Breast epithelium (tissue), 3 donors: ENCODE measurements around the gene PYCR2.

Experiments
- CTCF ChIP-seq, 3 donors: fragments of 450-650 bp; IDR thresholded peaks; one replicate each; pipeline ENCODE4 v1.5.1; 2016 to 2017; ENCODE audit warnings: antibody characterized with exemption in 3 of 3, mild to moderate bottlenecking in 3 of 3, moderate library complexity in 3 of 3
- POLR2A ChIP-seq: fragments of 450-650 bp; IDR thresholded peaks from one replicate; pipeline ENCODE4 v1.6.1; 2016; ENCODE audit warnings: antibody characterized with exemption, mild to moderate bottlenecking, moderate library complexity
- POLR2AphosphoS5 ChIP-seq, 3 donors: sonication (generic); formaldehyde crosslinking; IDR thresholded peaks; one replicate each; pipeline ENCODE4 v1.6.1; 2017; ENCODE audit warnings: antibody characterized with exemption in 3 of 3

- TF ChIP-seq CTCF (IDR thresholded peaks at IDR 0.05) (no peak), POLR2AphosphoS5 (IDR thresholded peaks at IDR 0.05) (no peak), POLR2A (no peak)
Measured at GRCh38 chr1:225914947-225915346, 9.1 kb downstream of the PYCR2 start.
